A673 (cell line): ENCODE measurements around the gene AOC2. TPM values are rescaled to one million over a fixed set of nuclear protein-coding genes. Genes with fewer than 3 reads are reported as not detected.

Experiments
- BruUV-seq: library from RNA; stranded (reverse); fragments of 400-500 nt; replicated peaks from 2 replicates; lab custom pipeline; 2021; lab: Mats Ljungman, UMichigan
- CTCF ChIA-PET: fragments of 300-600 bp; sonication (Branson Sonifier 250); formaldehyde crosslinking; loops from one replicate; lab custom pipeline; 2022; ENCODE audit warnings: antibody characterized with exemption; lab: Charles Lee
- POLR2A ChIA-PET: fragments of 300-600 bp; sonication (Branson Sonifier 250); formaldehyde crosslinking; loops from one replicate; lab custom pipeline; 2022; ENCODE audit warnings: antibody characterized with exemption; ENCODE audit not compliant: low non-redundant PET; lab: Charles Lee
- DNase-seq: peaks from one replicate; pipeline ENCODE4 v3.0.0-alpha.2; 2015; ENCODE audit warnings: low spot score
- H3K27ac ChIP-seq: fragments of 200-600 bp; sonication (generic); 2 replicates; pipeline ENCODE4 v1.5.1; 2016; ENCODE audit warnings: mixed run types, low read depth, mild to moderate bottlenecking, mixed read lengths, antibody characterized with exemption, low read length; ENCODE audit not compliant: poor library complexity, severe bottlenecking
- H3K27me3 ChIP-seq: fragments of 200-600 bp; sonication (generic); replicated peaks from 2 replicates; pipeline ENCODE4 v1.6.1; 2017; ENCODE audit warnings: mixed run types, low read depth, mild to moderate bottlenecking, mixed read lengths, antibody characterized with exemption, low read length; ENCODE audit not compliant: insufficient read depth, poor library complexity
- H3K36me3 ChIP-seq: fragments of 200-600 bp; sonication (generic); 2 replicates; pipeline ENCODE4 v1.6.1; 2016; ENCODE audit warnings: mixed run types, mild to moderate bottlenecking, mixed read lengths, antibody characterized with exemption, low read length; ENCODE audit not compliant: insufficient read depth, poor library complexity, severe bottlenecking
- H3K4me1 ChIP-seq: fragments of 200-600 bp; sonication (generic); 2 replicates; pipeline ENCODE4 v1.6.1; 2017; ENCODE audit warnings: mixed run types, mild to moderate bottlenecking, mixed read lengths, antibody characterized with exemption, low read length; ENCODE audit not compliant: insufficient read depth, poor library complexity, severe bottlenecking
- H3K4me3 ChIP-seq: fragments of 200-600 bp; sonication (generic); 2 replicates; pipeline ENCODE4 v1.5.1; 2016; ENCODE audit warnings: low read depth, mixed run types, mild to moderate bottlenecking, mixed read lengths, low read length; ENCODE audit not compliant: poor library complexity, severe bottlenecking
- H3K9me3 ChIP-seq: fragments of 200-600 bp; sonication (generic); 2 replicates; pipeline ENCODE4 v1.6.1; 2016; ENCODE audit warnings: mixed run types, low read depth, mild to moderate bottlenecking, mixed read lengths, antibody characterized with exemption, low read length; ENCODE audit not compliant: poor library complexity, severe bottlenecking
- EZH2 ChIP-seq: fragments of 200-600 bp; sonication (generic); IDR thresholded peaks from 2 replicates; pipeline ENCODE4 v1.6.1; 2017; ENCODE audit warnings: borderline replicate concordance, low read depth, mild to moderate bottlenecking, mixed read lengths, antibody characterized with exemption, low read length; ENCODE audit not compliant: poor library complexity, severe bottlenecking
- intact Hi-C: fragments of 100-400 bp; cut with micrococcal nuclease; formaldehyde crosslinking; loops from one replicate; pipeline ENCODE4 v1.10.0; 2022; ENCODE audit not compliant: unreplicated experiment
- total RNA-seq: library from RNA; stranded (reverse); gene quantifications from 2 replicates; pipeline ENCODE4 v1.2.3, GENCODE V29; 2021
- TF ChIP-seq, protein P1 (sequence below): fragments of 300-800, 200-600 bp; sonication (generic); conservative IDR thresholded peaks from 2 replicates; pipeline ENCODE4 v1.5.1; 2017; ENCODE audit warnings: low read depth, mild to moderate bottlenecking, antibody characterized with exemption, low read length, moderate library complexity, mixed read lengths

AOC2 gene
- total RNA-seq, 1 experiment from 2014 or later, result 1.2 TPM

DNA sequence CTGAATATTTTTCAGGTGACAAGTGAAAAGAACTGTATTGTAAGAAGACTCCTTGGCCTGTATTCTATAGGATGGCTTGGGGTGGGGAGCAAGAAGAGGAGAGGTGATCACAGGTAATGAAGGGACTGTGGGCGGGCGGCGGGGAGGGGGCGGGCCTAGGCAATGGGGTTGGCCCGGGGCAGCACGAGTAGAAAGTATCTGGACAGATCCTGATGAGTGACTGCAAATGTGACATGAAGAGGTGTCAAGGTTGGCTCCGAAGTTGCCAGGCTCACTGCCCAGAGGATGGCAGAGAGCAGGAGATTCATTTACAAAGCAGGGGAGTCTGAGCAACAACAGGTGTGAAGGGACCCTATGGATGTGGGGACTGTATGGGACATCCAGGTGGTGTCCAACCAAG lies 45.4 kb downstream of the AOC2 start:
- H3K27ac ChIP-seq, result no peak overlapping the region
- TF ChIP-seq EZH2, result no peak
- TF ChIP-seq, protein P1, sequence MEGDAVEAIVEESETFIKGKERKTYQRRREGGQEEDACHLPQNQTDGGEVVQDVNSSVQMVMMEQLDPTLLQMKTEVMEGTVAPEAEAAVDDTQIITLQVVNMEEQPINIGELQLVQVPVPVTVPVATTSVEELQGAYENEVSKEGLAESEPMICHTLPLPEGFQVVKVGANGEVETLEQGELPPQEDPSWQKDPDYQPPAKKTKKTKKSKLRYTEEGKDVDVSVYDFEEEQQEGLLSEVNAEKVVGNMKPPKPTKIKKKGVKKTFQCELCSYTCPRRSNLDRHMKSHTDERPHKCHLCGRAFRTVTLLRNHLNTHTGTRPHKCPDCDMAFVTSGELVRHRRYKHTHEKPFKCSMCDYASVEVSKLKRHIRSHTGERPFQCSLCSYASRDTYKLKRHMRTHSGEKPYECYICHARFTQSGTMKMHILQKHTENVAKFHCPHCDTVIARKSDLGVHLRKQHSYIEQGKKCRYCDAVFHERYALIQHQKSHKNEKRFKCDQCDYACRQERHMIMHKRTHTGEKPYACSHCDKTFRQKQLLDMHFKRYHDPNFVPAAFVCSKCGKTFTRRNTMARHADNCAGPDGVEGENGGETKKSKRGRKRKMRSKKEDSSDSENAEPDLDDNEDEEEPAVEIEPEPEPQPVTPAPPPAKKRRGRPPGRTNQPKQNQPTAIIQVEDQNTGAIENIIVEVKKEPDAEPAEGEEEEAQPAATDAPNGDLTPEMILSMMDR, result no peak
- no TSS peak for BruUV-seq
- no peaks in the 10 kb centered on the region for H3K36me3 ChIP-seq
- H3K9me3 ChIP-seq, result no peaks in the 10 kb centered on the region
- H3K27me3 ChIP-seq, result no peaks in the 10 kb centered on the region
- ChIA-PET POLR2A (no interaction called here), CTCF (no interaction called here)
- DNase-seq, result no peak
- intact Hi-C loops, result no loop called here
- no peak overlapping the region for H3K4me3 ChIP-seq
- H3K4me1 ChIP-seq, result no peaks in the 10 kb centered on the region

DNA sequence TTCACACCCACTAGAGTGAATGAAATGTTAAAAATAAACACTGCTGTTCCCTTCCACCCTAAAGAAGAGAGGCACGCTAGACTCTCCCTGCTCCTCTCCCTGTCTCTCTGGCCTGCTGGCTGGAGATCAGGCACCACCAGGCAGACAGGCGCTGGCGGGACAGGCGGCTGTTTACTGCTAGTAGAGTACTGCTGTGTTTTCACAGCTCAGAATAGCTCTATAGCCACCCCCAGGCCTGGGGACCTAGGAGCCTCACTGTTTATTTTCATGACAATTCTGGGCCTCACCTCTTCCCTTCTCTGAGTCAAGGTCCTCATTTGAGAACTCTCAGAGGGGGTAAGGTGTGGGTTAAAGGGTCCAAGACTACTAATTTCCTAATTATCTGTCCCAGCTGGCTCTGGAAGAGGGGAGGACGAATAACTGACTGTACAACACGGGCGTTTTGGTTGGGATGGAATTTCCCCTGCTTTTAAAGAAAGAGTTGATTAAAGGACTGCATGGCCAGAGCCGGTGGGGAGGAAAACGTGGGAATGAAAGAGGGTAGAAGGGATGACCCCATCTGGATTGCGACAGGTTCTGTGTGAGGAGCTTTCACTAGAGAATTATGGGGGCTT lies 47.3 kb downstream of the AOC2 start:
- intact Hi-C loops, result no loop called here
- no TSS peak for BruUV-seq

DNA sequence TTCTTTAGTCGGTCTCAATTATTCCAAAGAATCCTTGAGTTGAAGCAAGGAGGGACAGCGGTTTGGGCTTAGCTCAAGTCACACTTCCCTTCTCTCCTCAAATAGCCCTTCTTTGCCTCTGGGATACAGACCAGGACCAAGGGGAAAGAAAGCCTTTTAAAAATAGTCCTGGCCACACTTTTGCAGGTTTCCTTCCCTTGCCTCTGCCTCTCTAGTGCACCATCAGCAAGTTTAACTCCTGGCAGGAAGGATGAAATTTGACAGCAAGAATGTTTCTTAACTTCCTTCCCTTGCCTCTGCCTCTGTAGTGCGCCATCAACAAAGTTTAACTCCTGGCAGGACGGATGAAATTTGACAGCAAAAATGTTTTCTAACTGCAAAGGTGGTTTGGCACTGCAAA lies 49.0 kb downstream of the AOC2 start:
- no TSS peak for BruUV-seq

More for the DNA sequence above, 47.3 kb downstream of the AOC2 start:
- ChIA-PET POLR2A (no interaction called here), CTCF (no interaction called here)
- H3K4me3 ChIP-seq, result no peak overlapping the region
- DNase-seq, result no peak
- H3K4me1 ChIP-seq, result no peaks in the 10 kb centered on the region
- no peaks in the 10 kb centered on the region for H3K27me3 ChIP-seq
- no peak for TF ChIP-seq EZH2
- TF ChIP-seq, protein P1, result no peak
- no peaks in the 10 kb centered on the region for H3K9me3 ChIP-seq
- no peak overlapping the region for H3K27ac ChIP-seq
- no peaks in the 10 kb centered on the region for H3K36me3 ChIP-seq

More for the DNA sequence above, 49.0 kb downstream of the AOC2 start:
- no peak overlapping the region for H3K4me3 ChIP-seq
- H3K27ac ChIP-seq, result no peak overlapping the region
- TF ChIP-seq, protein P1, result no peak
- TF ChIP-seq EZH2, result no peak
- CTCF ChIA-PET, result no interaction called here
- intact Hi-C loops, result no loop called here
- H3K9me3 ChIP-seq, result no peaks in the 10 kb centered on the region
- no peak for DNase-seq
- H3K36me3 ChIP-seq, result no peaks in the 10 kb centered on the region
- H3K27me3 ChIP-seq, result no peaks in the 10 kb centered on the region
- H3K4me1 ChIP-seq, result no peaks in the 10 kb centered on the region
- POLR2A ChIA-PET, result no interaction called here
